HuH-7 (cell line): Measurements from ENCODE around the gene MIPOL1.
"Not testable (repeated sequence)": the region's sequence is repeated elsewhere in the genome, so short reads cannot be mapped to it uniquely, and the experiment has no call there.

ENCODE experiments used
- DNase-seq: peaks from one replicate; pipeline ENCODE4 v3.0.0; 2011; ENCODE audit warnings: low spot score

MIPOL1 gene

GRCh38 chr14:37462426-37462825, 264.7 kb downstream of the MIPOL1 start:
- DNase-seq, result not testable (repeated sequence)

GRCh38 chr14:37464192-37464858, 266.6 kb downstream of the MIPOL1 start:
- no peak for DNase-seq

GRCh38 chr14:37466003-37466622, 268.4 kb downstream of the MIPOL1 start:
- DNase-seq, result no peak

- DNase-seq, result peak; percentile 13
These were observed 268.9 kb downstream of the MIPOL1 start for GRCh38 chr14:37466623-37467088.

- no peak for DNase-seq
These were observed 271.9 kb downstream of the MIPOL1 start for GRCh38 chr14:37469650-37470049.

- no peak for DNase-seq
These were observed 272.5 kb downstream of the MIPOL1 start for GRCh38 chr14:37470251-37470650.

- DNase-seq, result no peak
These were observed 275.2 kb downstream of the MIPOL1 start for GRCh38 chr14:37472906-37473305.

GRCh38 chr14:37474191-37474590, 276.5 kb downstream of the MIPOL1 start:
- no peak for DNase-seq

- no peak for DNase-seq
These were observed 282.9 kb downstream of the MIPOL1 start for GRCh38 chr14:37480446-37481290.

GRCh38 chr14:37482428-37482827, 284.7 kb downstream of the MIPOL1 start:
- DNase-seq, result no peak

- DNase-seq, result no peak
These were observed 285.9 kb downstream of the MIPOL1 start for GRCh38 chr14:37483672-37484071.

- no peak for DNase-seq
These were observed 292.9 kb downstream of the MIPOL1 start for GRCh38 chr14:37490607-37491006.

- no peak for DNase-seq
These were observed 293.3 kb downstream of the MIPOL1 start for GRCh38 chr14:37491076-37491475.

- DNase-seq, result no peak
These were observed 295.9 kb downstream of the MIPOL1 start for GRCh38 chr14:37493606-37494005.

GRCh38 chr14:37497422-37497821, 299.7 kb downstream of the MIPOL1 start:
- no peak for DNase-seq

- no peak for DNase-seq
These were observed 304.1 kb downstream of the MIPOL1 start for GRCh38 chr14:37501877-37502276.

GRCh38 chr14:37508503-37508902, 310.8 kb downstream of the MIPOL1 start:
- no peak for DNase-seq

- no peak for DNase-seq
These were observed 314.4 kb downstream of the MIPOL1 start for GRCh38 chr14:37512173-37512572.

GRCh38 chr14:37515771-37516170, 318.0 kb downstream of the MIPOL1 start:
- no peak for DNase-seq

GRCh38 chr14:37526994-37527393, 329.3 kb downstream of the MIPOL1 start:
- DNase-seq, result no peak

GRCh38 chr14:37539992-37540391, 342.3 kb downstream of the MIPOL1 start:
- no peak for DNase-seq

- no peak for DNase-seq
These were observed 346.7 kb downstream of the MIPOL1 start for GRCh38 chr14:37544407-37544806.

GRCh38 chr14:37545174-37545573, 347.4 kb downstream of the MIPOL1 start:
- no peak for DNase-seq
